ENCODE results near the gene UMAD1. TPM values are rescaled to one million over a fixed set of nuclear protein-coding genes. Genes with fewer than 3 reads are reported as not detected.
A peak's percentile ranks its signal among the peaks of the same experiment; 100 is the strongest.

Gene UMAD1
- total RNA-seq (2013) = 15.1 TPM
- polyA plus RNA-seq (10 to 100 TPM in 2 of 3 donors, 1 to 10 TPM in 1; 6.2 to 22.7 (median 18.6) TPM), polyA minus RNA-seq (6.1 and 7.2 TPM in 2 replicates), total RNA-seq (1.0 to 9.7 (median 4.4) reads per million in 11 experiments)

DNA sequence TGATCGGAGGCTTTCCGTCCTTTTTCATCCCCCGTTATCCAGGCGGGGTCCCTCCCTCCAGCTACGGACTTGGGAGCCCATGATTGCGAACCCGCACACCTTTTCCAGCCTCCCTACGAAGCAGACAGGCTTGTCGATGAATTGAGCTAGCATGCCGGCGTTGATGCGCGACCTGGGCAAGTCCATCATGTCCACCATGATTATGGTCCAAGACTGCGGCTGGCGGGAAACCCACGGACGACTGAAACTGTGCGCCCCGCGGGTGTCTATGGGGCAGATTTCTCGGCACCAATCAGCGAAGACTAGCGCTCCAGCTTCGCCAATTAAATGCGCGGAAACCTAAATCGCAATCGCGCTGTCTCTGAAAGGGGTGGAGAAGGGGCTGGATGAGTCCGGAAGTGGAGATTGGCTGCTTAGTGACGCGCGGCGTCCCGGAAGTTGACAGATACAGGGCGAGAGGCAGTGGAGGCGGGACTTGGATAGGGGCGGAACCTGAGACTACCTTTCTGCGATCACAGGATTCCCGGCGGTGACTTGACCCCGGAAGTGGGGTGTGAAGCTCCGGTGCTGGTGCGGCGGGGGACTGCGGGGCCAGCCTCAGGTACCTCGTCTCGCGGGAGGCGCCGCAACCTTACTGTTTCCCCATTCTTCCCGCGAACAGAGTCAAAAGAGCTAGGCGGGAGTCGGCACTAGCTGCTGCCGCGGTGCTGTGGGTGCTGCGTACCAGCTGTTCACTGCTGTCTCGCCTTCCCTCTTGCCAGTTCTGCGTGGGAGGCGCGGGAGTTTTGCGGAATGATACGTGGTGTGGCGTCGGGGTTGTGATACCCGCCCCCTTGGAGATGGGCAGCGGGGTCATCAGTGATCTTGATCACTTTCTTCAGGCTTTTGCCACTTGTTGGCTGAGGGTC, at the start of gene UMAD1:
Gene UMAD1, plus strand, starts transcription at position 532 of the 908 bp plus-strand sequence. CDS start 32,620 bp downstream, outside the sequence.
- peak within 1 kb of the TSS; percentile 97 for H2AFZ ChIP-seq (ENCODE audit: insufficient read depth, low read depth, low read length, poor library complexity, severe bottlenecking)
- peaks cover 37% of the 10 kb centered on the region for H3K79me2 ChIP-seq (ENCODE audit: insufficient read depth, low read length)
- H3K4me3 Mint-ChIP-seq = peak within 1 kb of the TSS; percentile 94 to 98
- H3K4me3 ChIP-seq (replicated peaks in 1 of 3; ENCODE audit: low read depth in 2 of 3, low read length in 3 of 3) = peak within 1 kb of the TSS; percentile 74 to 92 (median 78)
- TF ChIP-seq, protein P1, sequence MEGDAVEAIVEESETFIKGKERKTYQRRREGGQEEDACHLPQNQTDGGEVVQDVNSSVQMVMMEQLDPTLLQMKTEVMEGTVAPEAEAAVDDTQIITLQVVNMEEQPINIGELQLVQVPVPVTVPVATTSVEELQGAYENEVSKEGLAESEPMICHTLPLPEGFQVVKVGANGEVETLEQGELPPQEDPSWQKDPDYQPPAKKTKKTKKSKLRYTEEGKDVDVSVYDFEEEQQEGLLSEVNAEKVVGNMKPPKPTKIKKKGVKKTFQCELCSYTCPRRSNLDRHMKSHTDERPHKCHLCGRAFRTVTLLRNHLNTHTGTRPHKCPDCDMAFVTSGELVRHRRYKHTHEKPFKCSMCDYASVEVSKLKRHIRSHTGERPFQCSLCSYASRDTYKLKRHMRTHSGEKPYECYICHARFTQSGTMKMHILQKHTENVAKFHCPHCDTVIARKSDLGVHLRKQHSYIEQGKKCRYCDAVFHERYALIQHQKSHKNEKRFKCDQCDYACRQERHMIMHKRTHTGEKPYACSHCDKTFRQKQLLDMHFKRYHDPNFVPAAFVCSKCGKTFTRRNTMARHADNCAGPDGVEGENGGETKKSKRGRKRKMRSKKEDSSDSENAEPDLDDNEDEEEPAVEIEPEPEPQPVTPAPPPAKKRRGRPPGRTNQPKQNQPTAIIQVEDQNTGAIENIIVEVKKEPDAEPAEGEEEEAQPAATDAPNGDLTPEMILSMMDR (IDR thresholded peaks at IDR 0.05) = no peak
- no peaks in the 10 kb centered on the region for H3K27me3 ChIP-seq (ENCODE audit: control insufficient read depth in 2 of 2, insufficient read depth in 2 of 2, low read length in 2 of 2)
- H4K20me1 ChIP-seq (ENCODE audit: insufficient read depth, low read length) = no peaks in the 10 kb centered on the region
- H3K9me3 Mint-ChIP-seq = peaks cover 0 to 5% (median 0%) of the 10 kb centered on the region in 7 donors
- peaks cover 4 to 15% of the 10 kb centered on the region in 2 donors for H3K36me3 ChIP-seq (replicated peaks in 1 of 2; ENCODE audit: control insufficient read depth in 1 of 2, insufficient read depth in 2 of 2, low read length in 2 of 2)
- intact Hi-C loops (cut with micrococcal nuclease) = loop anchor here (2.0 to 10.0 kb wide), 2 partner anchors 76 to 328 kb away; partner anchors contain the start of genes GLCCI1 (in 2 of the 2) and MIOS (in 2 of the 2)
- DNase-seq = peak; percentile 97 to 98 (median 98)
- H3K4me1 Mint-ChIP-seq = peaks cover 24% of the 10 kb centered on the region
- H3K4me2 ChIP-seq (replicated peaks; ENCODE audit: extremely low read depth, low read length, poor library complexity, severe bottlenecking) = peak within 1 kb of the TSS; percentile 88
- H3K9ac ChIP-seq (ENCODE audit: insufficient read depth, low read length, poor library complexity, severe bottlenecking) = peak within 1 kb of the TSS; percentile 78
- peaks cover 17 to 20% of the 10 kb centered on the region in 2 donors for H3K4me1 ChIP-seq (ENCODE audit: control insufficient read depth in 1 of 2, insufficient read depth in 2 of 2, low read length in 2 of 2)
- peak within 1 kb of the TSS; percentile 94 to 98 (median 97) for H3K27ac Mint-ChIP-seq
- H3K36me3 Mint-ChIP-seq = peaks cover 11 to 20% of the 10 kb centered on the region in 2 donors
- peaks cover 0 to 2% (median 0%) of the 10 kb centered on the region in 3 donors for H3K27me3 Mint-ChIP-seq (ENCODE audit: low read depth in 3 of 3)
- peak within 1 kb of the TSS; percentile 70 to 90 for H3K27ac ChIP-seq (ENCODE audit: low read depth in 1 of 2, low read length in 2 of 2)
- under 1% methylated on average over 63 of the region's 68 CpGs for WGBS (ENCODE audit: insufficient coverage)
- H3K9me3 ChIP-seq (replicated peaks in 1 of 2; ENCODE audit: control insufficient read depth in 1 of 2, insufficient read depth in 1 of 2, low read length in 2 of 2) = no peaks in the 10 kb centered on the region

DNA sequence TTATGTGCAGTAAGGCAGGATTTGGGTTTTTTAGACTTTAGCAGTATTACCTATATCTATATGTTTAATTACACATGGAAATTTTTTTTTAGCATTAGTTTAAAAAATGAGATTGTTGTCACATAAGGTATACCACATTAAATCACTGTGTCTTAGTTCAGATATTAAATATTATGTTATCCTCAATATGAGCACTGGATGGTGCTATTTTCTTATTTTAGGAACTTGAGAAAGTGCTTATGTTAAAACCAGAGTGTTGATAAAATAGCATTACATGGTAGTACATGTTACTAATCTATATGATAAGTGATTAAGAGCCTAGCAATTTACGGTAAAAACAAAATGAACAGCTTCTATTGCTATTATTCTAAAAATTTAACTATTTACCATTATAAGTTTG, 45.1 kb upstream of the UMAD1 start:
- H2AFZ ChIP-seq (ENCODE audit: insufficient read depth, low read depth, low read length, poor library complexity, severe bottlenecking) = no peak overlapping the region
- no peaks in the 10 kb centered on the region for H3K27me3 Mint-ChIP-seq (ENCODE audit: low read depth in 3 of 3)
- peaks cover 2% of the 10 kb centered on the region for H3K4me1 Mint-ChIP-seq
- H3K27me3 ChIP-seq (ENCODE audit: control insufficient read depth in 2 of 2, insufficient read depth in 2 of 2, low read length in 2 of 2) = no peaks in the 10 kb centered on the region
- no peaks in the 10 kb centered on the region for H3K79me2 ChIP-seq (ENCODE audit: insufficient read depth, low read length)
- H3K9me3 ChIP-seq (replicated peaks in 1 of 2; ENCODE audit: control insufficient read depth in 1 of 2, insufficient read depth in 1 of 2, low read length in 2 of 2) = no peaks in the 10 kb centered on the region
- no peak overlapping the region for H3K4me2 ChIP-seq (replicated peaks; ENCODE audit: extremely low read depth, low read length, poor library complexity, severe bottlenecking)
- DNase-seq = peak in 1 of 3 donors; percentile 39
- TF ChIP-seq, protein P1 (IDR thresholded peaks at IDR 0.05) = peak; percentile 58
- no peak overlapping the region for H3K4me3 ChIP-seq (replicated peaks in 1 of 3; ENCODE audit: low read depth in 2 of 3, low read length in 3 of 3)
- no CpG with 5 or more reads among the region's 1 CpG for WGBS (ENCODE audit: insufficient coverage)
- intact Hi-C loops (cut with micrococcal nuclease) = loop anchor here in 1 of 2 donors (10.0 kb wide), 1 partner anchor 619 kb away; no protein-coding TSS in a partner anchor
- H3K4me1 ChIP-seq (ENCODE audit: control insufficient read depth in 1 of 2, insufficient read depth in 2 of 2, low read length in 2 of 2) = no peaks in the 10 kb centered on the region
- H3K4me3 Mint-ChIP-seq = no peak overlapping the region
- H3K9me3 Mint-ChIP-seq = peaks cover 0 to 7% (median under 1%) of the 10 kb centered on the region in 7 donors
- H3K36me3 Mint-ChIP-seq = peaks cover 57 to 76% of the 10 kb centered on the region in 2 donors
- no peak overlapping the region for H3K27ac ChIP-seq (ENCODE audit: low read depth in 1 of 2, low read length in 2 of 2)
- no peaks in the 10 kb centered on the region for H4K20me1 ChIP-seq (ENCODE audit: insufficient read depth, low read length)
- peaks cover 58 to 90% of the 10 kb centered on the region in 2 donors for H3K36me3 ChIP-seq (replicated peaks in 1 of 2; ENCODE audit: control insufficient read depth in 1 of 2, insufficient read depth in 2 of 2, low read length in 2 of 2)
- H3K9ac ChIP-seq (ENCODE audit: insufficient read depth, low read length, poor library complexity, severe bottlenecking) = no peak overlapping the region
- no peak overlapping the region for H3K27ac Mint-ChIP-seq

Data from CD14-positive monocyte (primary cell).